Body of pancreas (tissue), 4 donors: ENCODE results near the gene DNAAF6. TPM values are rescaled to one million over a fixed set of nuclear protein-coding genes. Genes with fewer than 3 reads are reported as not detected.

Experiments used
- ATAC-seq: fragments of 150-250 bp; one replicate; pipeline ENCODE4 v1.9.1; 2016
- DNase-seq, 4 donors: peaks; one replicate each; pipeline ENCODE4 v3.0.0-alpha.2; 2019
- H3K27ac ChIP-seq, 4 donors: fragments of 200-600 bp; sonication (generic); 1 replicate in 3 of 4; 2 replicates in 1 of 4; pipeline versions ENCODE4 v1.5.1 to v1.6.1; 2016 to 2019; ENCODE audit warnings: mild to moderate bottlenecking in 1 of 4, mixed read lengths in 1 of 4, moderate library complexity in 1 of 4
- H3K27me3 ChIP-seq, 2 donors: fragments of 200-600 bp; sonication (generic); one replicate each; pipeline ENCODE4 v1.6.0; 2016; ENCODE audit warnings: mild to moderate bottlenecking in 1 of 2
- H3K36me3 ChIP-seq, 2 donors: fragments of 200-600 bp; sonication (generic); replicated peaks in 1 of 2; 2 replicates each; pipeline ENCODE4 v1.5.1; 2016; ENCODE audit warnings: low read depth in 2 of 2; ENCODE audit not compliant: insufficient read depth in 1 of 2
- H3K4me1 ChIP-seq: fragments of 200-600 bp; sonication (generic); one replicate; pipeline ENCODE4 v1.6.0; 2016
- H3K4me3 ChIP-seq, 2 donors: fragments of 200-600 bp; sonication (generic); 1 replicate in 1 of 2; 2 replicates in 1 of 2; pipeline ENCODE4 v1.5.1; 2016 to 2019
- H3K9me3 ChIP-seq, 3 donors: fragments of 200-600 bp; sonication (generic); 1 replicate in 2 of 3; 2 replicates in 1 of 3; pipeline ENCODE4 v1.5.1; 2016
- POLR2A ChIP-seq, 3 donors: fragments of 450-650 bp; IDR thresholded peaks; one replicate each; pipeline ENCODE4 v1.6.1; 2016; ENCODE audit warnings: antibody characterized with exemption in 3 of 3, mild to moderate bottlenecking in 2 of 3
- WGBS, 2 donors: methylation state at CpG; one replicate each; pipeline ENCODE4 v1.1.5; 2017; 5-methylcytosine and 5-hydroxymethylcytosine counted together
- intact Hi-C: fragments of 100-400 bp; cut with DNase I; formaldehyde crosslinking; loops from one replicate; pipeline ENCODE4 v1.15.1; 2023
- small RNA-seq: library from RNA; depleted of rRNA; stranded (forward); fragments of <200 nt; gene quantifications from one replicate; pipeline ENCODE3, GENCODE V24; 2016
- total RNA-seq, 2 donors: library from RNA; depleted of rRNA; stranded (reverse); fragments of >200 nt; gene quantifications; one replicate each; pipeline ENCODE4 v1.1.0, GENCODE V29; 2016
- TF ChIP-seq, protein P1 (sequence below), 7 experiments: fragments of 450-650 bp in 4 of 7; fragments of 200-600 bp in 3 of 7; sonication (generic) in 3 of 7; IDR thresholded peaks; one replicate each; pipeline ENCODE4 v1.5.1; 2016 to 2019; ENCODE audit warnings: antibody characterized with exemption in 7 of 7

Gene DNAAF6
- total RNA-seq, 2 donors from 2014 or later = not detected

GRCh38 chrX:107290019-107290418 lies 83.6 kb downstream of the DNAAF6 start:
- H3K36me3 ChIP-seq = no peaks in the 10 kb centered on the region
- WGBS, 2 donors = 80 to 81% methylated on average over 2 of the region's 2 CpGs
- no peak for TF ChIP-seq POLR2A (IDR thresholded peaks at IDR 0.05)
- TF ChIP-seq, protein P1, sequence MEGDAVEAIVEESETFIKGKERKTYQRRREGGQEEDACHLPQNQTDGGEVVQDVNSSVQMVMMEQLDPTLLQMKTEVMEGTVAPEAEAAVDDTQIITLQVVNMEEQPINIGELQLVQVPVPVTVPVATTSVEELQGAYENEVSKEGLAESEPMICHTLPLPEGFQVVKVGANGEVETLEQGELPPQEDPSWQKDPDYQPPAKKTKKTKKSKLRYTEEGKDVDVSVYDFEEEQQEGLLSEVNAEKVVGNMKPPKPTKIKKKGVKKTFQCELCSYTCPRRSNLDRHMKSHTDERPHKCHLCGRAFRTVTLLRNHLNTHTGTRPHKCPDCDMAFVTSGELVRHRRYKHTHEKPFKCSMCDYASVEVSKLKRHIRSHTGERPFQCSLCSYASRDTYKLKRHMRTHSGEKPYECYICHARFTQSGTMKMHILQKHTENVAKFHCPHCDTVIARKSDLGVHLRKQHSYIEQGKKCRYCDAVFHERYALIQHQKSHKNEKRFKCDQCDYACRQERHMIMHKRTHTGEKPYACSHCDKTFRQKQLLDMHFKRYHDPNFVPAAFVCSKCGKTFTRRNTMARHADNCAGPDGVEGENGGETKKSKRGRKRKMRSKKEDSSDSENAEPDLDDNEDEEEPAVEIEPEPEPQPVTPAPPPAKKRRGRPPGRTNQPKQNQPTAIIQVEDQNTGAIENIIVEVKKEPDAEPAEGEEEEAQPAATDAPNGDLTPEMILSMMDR (IDR thresholded peaks at IDR 0.05) = no peak
- no peak overlapping the region for H3K4me3 ChIP-seq
- intact Hi-C loops = no loop called here
- ATAC-seq (no peak), DNase-seq (no peak)
- H3K27ac ChIP-seq = no peak overlapping the region
- no peaks in the 10 kb centered on the region for H3K27me3 ChIP-seq
- H3K4me1 ChIP-seq = no peaks in the 10 kb centered on the region
- no peaks in the 10 kb centered on the region for H3K9me3 ChIP-seq

GRCh38 chrX:107293056-107293455 lies 86.6 kb downstream of the DNAAF6 start:
- no peaks in the 10 kb centered on the region for H3K36me3 ChIP-seq
- no peaks in the 10 kb centered on the region for H3K9me3 ChIP-seq
- H3K27ac ChIP-seq = no peak overlapping the region
- WGBS, 2 donors = 43 to 62% methylated on average over 2 of the region's 2 CpGs
- no peaks in the 10 kb centered on the region for H3K27me3 ChIP-seq
- ATAC-seq (no peak), DNase-seq (no peak)
- intact Hi-C loops = no loop called here
- H3K4me3 ChIP-seq = no peak overlapping the region
- TF ChIP-seq POLR2A (IDR thresholded peaks at IDR 0.05) = no peak
- TF ChIP-seq, protein P1 (IDR thresholded peaks at IDR 0.05) = no peak
- no peaks in the 10 kb centered on the region for H3K4me1 ChIP-seq

Small RNA genes lying within 50 kb of the gene (small RNA-seq; reads per million reads assigned to genes)
- gene RF00019 = not detected

Other genes starting within 250 kb of the DNAAF6 start
- gene MORC4, start 206.4 kb upstream of the DNAAF6 start, total RNA-seq = 10 to 100 TPM in 1 of 2 donors, 1 to 10 TPM in 1; 6.9 to 15.6 TPM
- 10 to 100 TPM; 10.1 to 11.2 TPM for gene RBM41, start 87.8 kb upstream of the DNAAF6 start, total RNA-seq
- gene NUP62CL, start 178 bp upstream of the DNAAF6 start, total RNA-seq = 1 to 10 TPM; 3.3 to 9.3 TPM
- gene FRMPD3, start 243.0 kb downstream of the DNAAF6 start, total RNA-seq = under 1 TPM in 1 of 2 donors, not detected in 1; 0.26 TPM